PC-9 (cell line): ENCODE measurements around the gene SUGCT.

Experiments used
- EZH2 ChIP-seq: fragments of 200-600 bp; sonication (generic); IDR thresholded peaks from 2 replicates; pipeline ENCODE4 v1.8.0; 2017; ENCODE audit warnings: antibody characterized with exemption, low read depth
- TF ChIP-seq, protein P1 (sequence below): fragments of 200-600 bp; sonication (generic); conservative IDR thresholded peaks from 2 replicates; pipeline ENCODE4 v1.6.1; 2017; ENCODE audit warnings: mixed run types, antibody characterized with exemption, mild to moderate bottlenecking, moderate library complexity

- TF ChIP-seq, protein P1, sequence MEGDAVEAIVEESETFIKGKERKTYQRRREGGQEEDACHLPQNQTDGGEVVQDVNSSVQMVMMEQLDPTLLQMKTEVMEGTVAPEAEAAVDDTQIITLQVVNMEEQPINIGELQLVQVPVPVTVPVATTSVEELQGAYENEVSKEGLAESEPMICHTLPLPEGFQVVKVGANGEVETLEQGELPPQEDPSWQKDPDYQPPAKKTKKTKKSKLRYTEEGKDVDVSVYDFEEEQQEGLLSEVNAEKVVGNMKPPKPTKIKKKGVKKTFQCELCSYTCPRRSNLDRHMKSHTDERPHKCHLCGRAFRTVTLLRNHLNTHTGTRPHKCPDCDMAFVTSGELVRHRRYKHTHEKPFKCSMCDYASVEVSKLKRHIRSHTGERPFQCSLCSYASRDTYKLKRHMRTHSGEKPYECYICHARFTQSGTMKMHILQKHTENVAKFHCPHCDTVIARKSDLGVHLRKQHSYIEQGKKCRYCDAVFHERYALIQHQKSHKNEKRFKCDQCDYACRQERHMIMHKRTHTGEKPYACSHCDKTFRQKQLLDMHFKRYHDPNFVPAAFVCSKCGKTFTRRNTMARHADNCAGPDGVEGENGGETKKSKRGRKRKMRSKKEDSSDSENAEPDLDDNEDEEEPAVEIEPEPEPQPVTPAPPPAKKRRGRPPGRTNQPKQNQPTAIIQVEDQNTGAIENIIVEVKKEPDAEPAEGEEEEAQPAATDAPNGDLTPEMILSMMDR = no peak
- TF ChIP-seq EZH2 = no peak
Measured at GRCh38 chr7:40700653-40701421, 566.0 kb downstream of the SUGCT start.
